Measurements from ENCODE around the gene SLC9A5. TPM values are rescaled to one million over a fixed set of nuclear protein-coding genes. Genes with fewer than 3 reads are reported as not detected.

Gene SLC9A5
- total and polyA plus RNA-seq, 9 of the 15 experiments (the other 6 are each of a cell fraction or from before 2014, with no cell fraction given), result 0.06 to 3.1 (median 1.2) TPM

DNA sequence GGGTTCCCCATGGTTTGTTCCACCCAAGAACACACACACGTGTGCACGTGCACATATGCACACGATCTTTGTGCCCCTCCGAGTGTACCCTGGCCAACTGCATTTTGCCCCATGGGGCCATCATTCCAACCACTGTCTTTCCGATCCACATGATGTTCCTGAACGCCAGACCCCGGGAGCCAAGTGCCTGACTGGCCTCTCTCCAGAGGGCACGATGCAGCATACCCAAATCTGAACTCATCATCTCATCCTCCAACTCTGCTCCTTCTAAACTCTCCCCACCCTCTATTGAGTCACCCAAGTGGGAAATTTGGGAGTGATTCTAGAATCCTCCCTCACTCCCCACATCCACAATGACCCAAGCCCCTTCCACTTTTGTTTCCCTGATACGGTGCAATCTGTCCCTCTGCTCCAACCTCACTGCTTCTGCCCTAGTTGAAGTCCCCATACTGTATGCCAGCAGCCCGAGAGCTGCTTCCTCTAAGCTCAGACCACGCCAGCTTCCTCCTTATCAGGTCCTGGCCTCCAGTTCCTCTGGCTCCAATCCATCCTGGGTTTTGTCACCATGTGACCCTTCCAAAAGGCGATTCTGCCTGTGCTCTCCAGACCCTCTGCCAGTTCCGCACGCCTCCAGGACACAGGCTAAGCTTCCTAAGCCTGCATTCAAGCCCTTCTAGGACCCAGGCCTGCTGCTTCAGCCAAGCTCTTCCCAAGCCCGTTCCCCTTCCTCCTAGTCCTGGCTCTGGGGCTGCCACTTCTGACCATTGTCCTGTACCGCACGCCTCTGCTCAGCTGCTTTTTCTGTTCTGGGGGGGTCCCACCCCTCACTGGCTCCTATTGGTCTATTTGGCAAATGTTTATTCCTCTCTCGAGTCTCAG lies 31.9 kb upstream of the SLC9A5 start (continued):
- no peak for TF ChIP-seq RBM22 (IDR thresholded peaks at IDR 0.05; ENCODE audit: low read depth, low read length, poor library complexity, severe bottlenecking)
- TF ChIP-seq ZNF280B (CRISPR knock-in tag; IDR thresholded peaks at IDR 0.05), result no peak
- TF ChIP-seq, protein P1, sequence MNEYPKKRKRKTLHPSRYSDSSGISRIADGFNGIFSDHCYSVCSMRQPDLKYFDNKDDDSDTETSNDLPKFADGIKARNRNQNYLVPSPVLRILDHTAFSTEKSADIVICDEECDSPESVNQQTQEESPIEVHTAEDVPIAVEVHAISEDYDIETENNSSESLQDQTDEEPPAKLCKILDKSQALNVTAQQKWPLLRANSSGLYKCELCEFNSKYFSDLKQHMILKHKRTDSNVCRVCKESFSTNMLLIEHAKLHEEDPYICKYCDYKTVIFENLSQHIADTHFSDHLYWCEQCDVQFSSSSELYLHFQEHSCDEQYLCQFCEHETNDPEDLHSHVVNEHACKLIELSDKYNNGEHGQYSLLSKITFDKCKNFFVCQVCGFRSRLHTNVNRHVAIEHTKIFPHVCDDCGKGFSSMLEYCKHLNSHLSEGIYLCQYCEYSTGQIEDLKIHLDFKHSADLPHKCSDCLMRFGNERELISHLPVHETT (CRISPR knock-in tag; conservative IDR thresholded peaks at IDR 0.05 in 1 of 2, IDR thresholded peaks at IDR 0.05 in 1 of 2), result peak in 1 of 2 experiments; percentile 19; a peak in 1 of 4 replicates
- no peak for TF ChIP-seq NELFE (IDR thresholded peaks at IDR 0.05; ENCODE audit: insufficient read depth, insufficient read length)
- TF ChIP-seq ARID3B (CRISPR knock-in tag; IDR thresholded peaks at IDR 0.05; ENCODE audit: borderline replicate concordance), result no peak
- TF ChIP-seq E2F3 (CRISPR knock-in tag; IDR thresholded peaks at IDR 0.05), result no peak
- TF ChIP-seq ZFPM2 (CRISPR knock-in tag; IDR thresholded peaks at IDR 0.05), result no peak
- no peak for TF ChIP-seq CREM (IDR thresholded peaks at IDR 0.05; ENCODE audit: low read depth)
- TF ChIP-seq KAT2B (IDR thresholded peaks at IDR 0.05; ENCODE audit: low read depth, low read length), result no peak
- no peak for TF ChIP-seq TCF7 (IDR thresholded peaks at IDR 0.05; ENCODE audit: borderline replicate concordance)
- TF ChIP-seq SMARCA4 (IDR thresholded peaks at IDR 0.05), result peak; percentile 38; the same call in 1 of the 2 replicates
- peak; percentile 65; the same call in 1 of the 2 replicates for TF ChIP-seq CTBP1 (IDR thresholded peaks at IDR 0.05; ENCODE audit: borderline replicate concordance)
- TF ChIP-seq, protein P2, sequence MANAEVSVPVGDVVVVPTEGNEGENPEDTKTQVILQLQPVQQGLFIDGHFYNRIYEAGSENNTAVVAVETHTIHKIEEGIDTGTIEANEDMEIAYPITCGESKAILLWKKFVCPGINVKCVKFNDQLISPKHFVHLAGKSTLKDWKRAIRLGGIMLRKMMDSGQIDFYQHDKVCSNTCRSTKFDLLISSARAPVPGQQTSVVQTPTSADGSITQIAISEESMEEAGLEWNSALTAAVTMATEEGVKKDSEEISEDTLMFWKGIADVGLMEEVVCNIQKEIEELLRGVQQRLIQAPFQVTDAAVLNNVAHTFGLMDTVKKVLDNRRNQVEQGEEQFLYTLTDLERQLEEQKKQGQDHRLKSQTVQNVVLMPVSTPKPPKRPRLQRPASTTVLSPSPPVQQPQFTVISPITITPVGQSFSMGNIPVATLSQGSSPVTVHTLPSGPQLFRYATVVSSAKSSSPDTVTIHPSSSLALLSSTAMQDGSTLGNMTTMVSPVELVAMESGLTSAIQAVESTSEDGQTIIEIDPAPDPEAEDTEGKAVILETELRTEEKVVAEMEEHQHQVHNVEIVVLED (CRISPR knock-in tag; IDR thresholded peaks at IDR 0.05), result no peak
- no peak for TF ChIP-seq SAFB (IDR thresholded peaks at IDR 0.05; ENCODE audit: borderline replicate concordance, low read depth, low read length)
- no peak for TF ChIP-seq SRSF3 (IDR thresholded peaks at IDR 0.05; ENCODE audit: insufficient read depth, low read length)
- TF ChIP-seq ZC3H4 (CRISPR knock-in tag; IDR thresholded peaks at IDR 0.05; ENCODE audit: borderline replicate concordance), result no peak
- peak; percentile 76 for TF ChIP-seq NFIC (IDR thresholded peaks at IDR 0.05)
- TF ChIP-seq RCOR1 (IDR thresholded peaks at IDR 0.05; ENCODE audit: borderline replicate concordance in 1 of 2, low read depth in 2 of 2, low read length in 2 of 2), result peak in 1 of 2 experiments; percentile 71; a peak in 2 of 4 replicates

Measured in K562 (cell line).